ENCODE results near the gene SCRT2.

GRCh38 chr20:706366-706885 is 30.8 kb upstream of the SCRT2 start:
- TF ChIP-seq, protein P1, sequence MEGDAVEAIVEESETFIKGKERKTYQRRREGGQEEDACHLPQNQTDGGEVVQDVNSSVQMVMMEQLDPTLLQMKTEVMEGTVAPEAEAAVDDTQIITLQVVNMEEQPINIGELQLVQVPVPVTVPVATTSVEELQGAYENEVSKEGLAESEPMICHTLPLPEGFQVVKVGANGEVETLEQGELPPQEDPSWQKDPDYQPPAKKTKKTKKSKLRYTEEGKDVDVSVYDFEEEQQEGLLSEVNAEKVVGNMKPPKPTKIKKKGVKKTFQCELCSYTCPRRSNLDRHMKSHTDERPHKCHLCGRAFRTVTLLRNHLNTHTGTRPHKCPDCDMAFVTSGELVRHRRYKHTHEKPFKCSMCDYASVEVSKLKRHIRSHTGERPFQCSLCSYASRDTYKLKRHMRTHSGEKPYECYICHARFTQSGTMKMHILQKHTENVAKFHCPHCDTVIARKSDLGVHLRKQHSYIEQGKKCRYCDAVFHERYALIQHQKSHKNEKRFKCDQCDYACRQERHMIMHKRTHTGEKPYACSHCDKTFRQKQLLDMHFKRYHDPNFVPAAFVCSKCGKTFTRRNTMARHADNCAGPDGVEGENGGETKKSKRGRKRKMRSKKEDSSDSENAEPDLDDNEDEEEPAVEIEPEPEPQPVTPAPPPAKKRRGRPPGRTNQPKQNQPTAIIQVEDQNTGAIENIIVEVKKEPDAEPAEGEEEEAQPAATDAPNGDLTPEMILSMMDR (IDR thresholded peaks at IDR 0.05): no peak
- TF ChIP-seq POLR2A (IDR thresholded peaks at IDR 0.05; ENCODE audit: low read depth) (no peak), EP300 (IDR thresholded peaks at IDR 0.05) (no peak), POLR2AphosphoS5 (IDR thresholded peaks at IDR 0.05) (no peak)

Measured in esophagus muscularis mucosa (tissue), 4 donors.